ENCODE results near the gene CCDC88C. TPM values are rescaled to one million over a fixed set of nuclear protein-coding genes. Genes with fewer than 3 reads are reported as not detected.
A peak's percentile ranks its signal among the peaks of the same experiment; 100 is the strongest.
"Not testable (repeated sequence)": the region's sequence is repeated elsewhere in the genome, so short reads cannot be mapped to it uniquely, and the experiment has no call there.

Gene CCDC88C
- total RNA-seq, 1 donor from 2014 or later = 16.5 TPM

GRCh38 chr14:91284791-91285548 lies 132.7 kb downstream of the CCDC88C start:
- DNase-seq = peak; percentile 14

GRCh38 chr14:91284146-91284790 lies 133.4 kb downstream of the CCDC88C start:
- DNase-seq = no peak

DNA sequence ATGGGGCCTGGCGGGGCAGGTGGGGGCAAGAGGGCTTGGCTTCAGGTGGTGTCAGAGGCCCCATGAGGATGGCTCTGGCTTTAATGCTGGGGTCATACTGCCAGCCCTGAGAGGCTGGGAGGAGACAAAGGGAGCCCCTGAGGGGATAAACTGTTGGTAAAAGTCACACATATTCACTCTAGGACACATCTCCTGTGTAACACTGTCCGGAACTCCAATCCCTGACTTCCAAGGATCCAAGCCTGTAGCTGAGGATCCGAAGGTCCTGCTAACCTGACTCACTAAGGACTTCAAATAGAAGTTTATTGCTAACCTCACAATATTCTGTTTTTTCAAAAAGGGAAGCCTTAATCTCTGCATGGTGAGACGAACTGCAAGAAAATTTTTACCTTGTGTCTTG lies 134.0 kb downstream of the CCDC88C start:
- DNase-seq = no peak

- no peak for DNase-seq
Measured at GRCh38 chr14:91282954-91283645, 134.5 kb downstream of the CCDC88C start.

DNA sequence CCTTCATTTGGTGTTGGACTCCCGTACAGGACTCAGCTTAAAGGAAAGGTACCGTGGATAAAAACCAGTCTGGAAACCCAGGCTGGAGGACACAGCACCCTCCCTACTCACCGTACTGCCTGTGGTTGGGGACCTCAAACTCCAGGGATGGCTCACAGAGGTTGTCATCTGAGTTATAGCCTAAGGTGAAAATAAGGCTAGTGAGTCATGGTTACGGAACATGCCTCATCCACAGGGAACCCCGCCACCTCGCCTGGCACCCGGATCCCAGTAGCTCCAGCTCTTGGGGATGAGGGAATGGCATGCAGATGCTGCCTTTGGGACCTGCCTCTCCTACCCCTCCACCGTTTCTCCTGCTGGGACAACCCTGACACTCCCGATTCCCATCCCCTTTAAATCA lies 136.3 kb downstream of the CCDC88C start:
- no peak for DNase-seq

DNA sequence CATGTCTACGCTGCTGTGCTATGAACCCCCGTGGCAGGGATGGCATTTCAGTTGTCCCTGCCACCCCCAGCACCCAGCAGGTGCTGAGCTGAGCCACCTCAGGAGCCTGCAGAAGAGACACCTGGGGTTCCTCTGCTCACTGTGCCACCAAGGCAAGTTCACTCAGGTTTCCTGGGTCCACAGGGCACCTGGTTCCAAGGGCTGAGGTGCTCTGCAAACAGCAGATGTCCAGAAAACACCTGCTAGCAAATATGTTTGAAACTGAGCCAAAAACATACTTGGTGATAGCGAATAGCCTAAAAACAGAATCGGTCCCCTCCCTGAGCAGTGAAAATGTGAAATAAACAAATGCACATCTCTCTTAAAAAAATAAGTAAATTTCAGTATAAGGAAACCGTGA lies 137.5 kb downstream of the CCDC88C start:
- DNase-seq = no peak

DNA sequence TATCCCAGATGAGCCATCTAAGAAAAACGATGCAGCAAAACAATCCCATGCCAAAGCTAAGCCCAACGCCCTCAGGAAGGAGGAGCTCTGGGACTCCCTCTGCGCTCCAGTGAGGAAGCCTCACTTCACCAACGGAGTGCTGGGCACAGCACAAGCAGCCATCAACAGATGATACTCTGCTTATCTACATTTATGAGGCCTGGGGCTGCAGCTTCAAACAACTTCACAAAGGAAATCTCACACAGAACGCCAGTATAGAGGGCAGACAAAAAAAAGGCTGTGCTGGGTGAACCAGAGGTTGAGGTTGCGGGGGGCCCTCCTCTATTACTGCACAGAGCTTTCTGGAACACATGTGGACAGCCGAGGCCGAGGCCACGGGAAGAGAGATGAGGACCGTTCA lies 138.3 kb downstream of the CCDC88C start:
- no peak for DNase-seq

GRCh38 chr14:91278383-91278715 lies 139.3 kb downstream of the CCDC88C start:
- no peak for DNase-seq

- DNase-seq = no peak
Measured at GRCh38 chr14:91277546-91278382, 139.9 kb downstream of the CCDC88C start.

- no peak for DNase-seq
Measured at GRCh38 chr14:91274796-91275195, 142.8 kb downstream of the CCDC88C start.

- DNase-seq = no peak
Measured at GRCh38 chr14:91273885-91274273, 143.7 kb downstream of the CCDC88C start.

DNA sequence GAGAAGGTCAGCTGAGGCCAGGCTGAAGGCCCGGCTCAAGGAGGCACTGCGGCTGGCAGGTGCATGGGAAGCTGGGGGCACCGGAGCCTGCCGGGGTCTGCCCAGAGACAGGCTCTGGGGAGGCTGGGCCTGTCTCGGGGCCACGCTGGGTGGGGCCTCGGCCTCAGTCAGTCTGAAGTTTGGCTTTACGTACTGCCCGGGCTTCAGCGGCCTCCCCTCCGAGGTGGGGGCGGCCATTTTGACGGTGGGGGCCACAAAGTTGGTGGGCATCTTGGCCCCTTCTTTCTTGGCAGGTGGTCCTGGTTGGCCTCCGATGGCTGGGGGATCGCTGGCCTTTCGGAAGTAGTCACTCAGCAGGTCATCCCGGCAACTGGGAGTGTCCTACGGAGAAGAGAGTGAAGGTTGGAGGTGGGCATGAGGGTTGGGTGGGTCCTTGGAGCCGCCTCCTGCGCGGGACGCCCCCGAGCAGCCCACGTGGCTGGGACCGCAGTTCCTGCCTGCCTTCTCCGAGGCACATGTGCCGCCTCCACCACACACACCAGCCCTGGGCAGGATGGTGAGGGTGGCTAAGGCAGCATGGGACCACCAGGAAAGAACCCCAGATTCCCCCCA lies 144.2 kb downstream of the CCDC88C start:
- DNase-seq = no peak

- no peak for DNase-seq
Measured at GRCh38 chr14:91272341-91273272, 145.0 kb downstream of the CCDC88C start.

GRCh38 chr14:91271639-91272038 lies 146.0 kb downstream of the CCDC88C start:
- no peak for DNase-seq

DNA sequence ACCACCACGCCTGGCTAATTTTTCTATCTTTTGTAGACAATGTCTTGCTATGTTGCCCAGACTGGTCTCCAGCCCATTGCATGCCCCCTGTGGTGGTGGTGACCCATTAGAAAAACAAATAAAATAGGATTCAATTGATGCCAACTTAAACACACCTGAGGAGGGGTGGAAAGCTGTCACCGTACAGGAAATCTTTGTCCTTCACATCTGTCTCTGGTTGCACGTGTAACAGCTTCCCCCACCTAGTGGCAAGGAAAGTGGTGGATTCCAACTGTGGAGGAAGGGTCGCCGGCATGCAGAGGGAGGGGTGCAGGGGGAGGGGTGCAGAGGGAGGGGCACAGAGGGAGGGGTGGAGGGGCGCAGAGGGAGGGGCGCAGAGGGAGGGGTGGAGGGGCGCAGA lies 147.0 kb downstream of the CCDC88C start:
- DNase-seq = no peak

DNA sequence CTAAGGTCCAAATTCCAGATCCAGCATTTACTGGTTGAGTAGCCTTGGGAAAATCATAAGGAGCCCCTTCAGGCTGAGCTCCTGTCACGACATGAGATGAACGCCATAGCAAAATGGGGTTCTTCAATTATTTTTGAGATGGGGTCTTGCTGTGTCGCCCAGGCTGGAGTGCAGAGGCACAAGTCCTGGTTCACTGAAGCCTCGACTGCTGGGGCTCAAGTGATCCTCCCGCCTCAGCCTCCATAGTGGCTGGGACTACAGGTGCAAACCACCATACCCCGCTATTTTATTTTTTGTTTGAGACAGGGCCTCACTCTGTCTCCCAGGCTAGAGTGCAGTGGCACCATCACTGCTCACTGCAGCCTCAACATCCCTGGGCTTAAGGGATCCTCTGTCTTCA lies 147.4 kb downstream of the CCDC88C start:
- DNase-seq = no peak

- DNase-seq = no peak
Measured at GRCh38 chr14:91269076-91269991, 148.3 kb downstream of the CCDC88C start.

DNA sequence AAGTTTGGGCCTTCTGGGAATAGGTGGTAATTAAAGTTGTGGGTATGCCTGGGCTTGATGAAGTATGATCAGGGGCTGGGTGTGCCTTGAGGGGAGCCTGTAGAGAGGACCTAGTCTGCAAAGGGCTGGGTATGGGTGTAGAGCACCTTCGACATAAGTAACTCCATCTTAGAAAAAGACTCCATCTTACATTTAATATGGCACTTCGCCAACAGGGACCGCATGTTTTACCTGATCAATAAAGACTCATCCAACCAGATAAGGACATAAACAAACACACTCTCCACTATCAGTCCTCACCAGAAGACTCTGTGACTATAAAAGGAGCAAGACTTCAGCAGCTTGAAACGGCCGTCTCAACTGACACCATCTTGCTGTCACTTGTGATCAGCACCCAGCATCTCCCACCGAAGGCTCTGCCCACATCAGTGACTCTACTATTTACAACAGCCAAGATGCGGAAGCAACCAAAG lies 149.6 kb downstream of the CCDC88C start:
- DNase-seq = no peak

DNA sequence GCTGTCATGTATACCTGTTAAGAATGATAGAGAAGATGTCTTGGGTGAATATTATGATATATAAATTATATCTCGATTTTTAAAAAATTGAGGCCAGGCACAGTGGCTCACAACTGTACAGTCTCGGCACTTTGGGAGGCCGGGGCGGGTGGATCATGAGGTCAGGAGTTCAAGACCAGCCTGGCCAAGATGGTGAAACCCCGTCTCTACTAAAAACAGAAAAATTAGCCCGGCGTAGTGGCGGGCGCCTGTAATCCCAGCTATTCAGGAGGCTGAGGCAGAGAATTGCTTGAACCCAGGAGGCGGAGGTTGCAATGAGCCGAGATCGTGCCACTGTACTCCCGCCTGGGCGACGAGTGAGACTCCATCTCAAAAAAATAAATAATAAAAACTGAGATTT lies 151.3 kb downstream of the CCDC88C start:
- not testable (repeated sequence) for DNase-seq

DNA sequence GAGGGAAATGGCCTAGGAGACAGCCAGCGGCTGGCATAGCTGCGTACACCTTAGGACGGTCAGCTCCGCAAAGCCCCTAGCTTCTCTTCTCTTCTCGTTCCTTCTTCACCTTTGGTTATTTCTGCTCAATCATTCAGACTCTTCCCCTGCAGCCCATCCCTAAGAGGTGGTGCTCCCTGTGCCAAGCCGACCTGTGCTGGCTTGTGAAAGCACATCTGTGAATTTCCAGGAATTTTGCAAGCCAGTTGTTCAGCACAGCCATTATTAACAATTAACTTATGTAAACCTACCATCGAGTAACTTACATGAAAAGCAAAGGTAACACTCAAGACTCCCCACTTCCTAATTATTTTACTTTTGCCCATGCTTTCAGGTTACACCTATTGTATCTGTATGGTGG lies 152.2 kb downstream of the CCDC88C start:
- DNase-seq = no peak

Measured in skin of body (tissue), 2 donors.